HG03280 (cell line): ENCODE data around the gene STX8.
"Not testable (repeated sequence)": the region's sequence is repeated elsewhere in the genome, so short reads cannot be mapped to it uniquely, and the experiment has no call there.

ENCODE experiments used
- ATAC-seq: cut with Tn5 transposase; IDR thresholded peaks from one replicate; pipeline ENCODE4 v1.9.1; 2021; ENCODE audit warnings: mild to moderate bottlenecking, moderate library complexity; ENCODE audit not compliant: unreplicated experiment

STX8 gene

DNA sequence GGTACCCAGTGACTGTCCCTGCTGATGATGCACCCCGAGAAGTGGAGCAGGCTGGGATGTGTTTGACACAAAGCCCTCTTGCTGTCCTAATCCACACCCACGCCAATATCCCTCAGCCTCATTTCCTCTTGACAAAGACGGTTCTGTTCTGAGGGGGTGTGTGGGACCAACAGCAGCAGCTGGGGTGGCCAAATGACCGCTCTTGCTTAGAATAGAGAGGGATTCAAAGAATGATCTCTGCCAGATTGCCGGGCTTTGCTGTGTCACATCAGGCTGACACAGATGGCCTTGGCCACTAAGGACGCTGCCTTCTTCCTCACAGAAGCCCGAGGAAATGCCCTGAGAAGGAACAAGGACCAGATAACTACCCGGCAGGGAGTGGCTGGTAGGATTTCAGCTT lies 303.6 kb downstream of the STX8 start:
- no peak for ATAC-seq

DNA sequence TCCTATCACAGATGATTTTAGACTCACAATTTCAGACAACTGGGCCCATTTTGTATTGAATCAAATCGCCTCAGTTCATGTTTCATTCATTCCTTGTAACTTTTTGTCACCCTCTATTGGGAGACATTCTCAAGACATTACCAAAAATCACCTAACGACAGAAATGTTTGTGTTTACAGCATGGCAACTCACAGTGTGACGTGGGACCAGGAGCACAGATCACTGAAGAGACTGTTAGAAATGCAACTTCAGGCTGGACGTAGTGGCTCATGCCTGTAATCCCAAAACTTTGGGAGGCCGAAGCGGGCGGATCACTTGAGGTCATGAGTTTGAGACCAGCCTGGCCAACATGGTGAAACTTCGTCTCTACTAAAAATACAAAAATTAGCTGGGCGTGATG lies 304.7 kb downstream of the STX8 start:
- ATAC-seq: no peak

DNA sequence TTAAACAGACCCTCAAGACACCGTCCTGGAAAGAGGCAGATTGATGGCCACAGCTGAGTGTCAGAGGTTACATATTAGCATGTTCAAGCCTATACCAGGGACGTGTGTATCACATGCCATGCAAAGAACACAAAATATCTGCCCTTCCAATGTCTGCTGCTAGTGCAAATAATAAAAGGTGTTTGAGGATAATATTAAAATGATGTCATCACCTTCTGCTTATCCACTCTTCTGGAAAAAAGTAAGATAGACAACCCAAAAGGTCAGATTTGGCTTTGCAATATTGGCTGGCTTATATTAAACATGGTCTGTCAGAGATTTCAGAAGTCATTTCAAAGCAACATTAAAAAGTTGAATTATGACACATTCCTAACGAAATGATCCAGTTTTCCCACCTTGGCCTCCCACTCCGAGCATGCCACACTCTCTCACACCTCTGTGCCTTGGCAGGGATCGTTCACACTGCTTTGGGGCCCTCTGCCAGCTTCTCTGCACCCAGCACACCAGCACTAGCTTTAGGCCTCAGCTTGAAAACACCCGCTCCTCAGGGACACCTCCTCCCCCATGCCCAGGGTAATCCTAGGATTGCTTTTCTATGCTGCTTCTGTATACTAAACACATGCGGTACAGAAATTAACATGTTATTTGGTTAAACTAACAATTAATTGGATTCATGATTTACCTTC lies 306.1 kb downstream of the STX8 start:
- ATAC-seq: no peak

DNA sequence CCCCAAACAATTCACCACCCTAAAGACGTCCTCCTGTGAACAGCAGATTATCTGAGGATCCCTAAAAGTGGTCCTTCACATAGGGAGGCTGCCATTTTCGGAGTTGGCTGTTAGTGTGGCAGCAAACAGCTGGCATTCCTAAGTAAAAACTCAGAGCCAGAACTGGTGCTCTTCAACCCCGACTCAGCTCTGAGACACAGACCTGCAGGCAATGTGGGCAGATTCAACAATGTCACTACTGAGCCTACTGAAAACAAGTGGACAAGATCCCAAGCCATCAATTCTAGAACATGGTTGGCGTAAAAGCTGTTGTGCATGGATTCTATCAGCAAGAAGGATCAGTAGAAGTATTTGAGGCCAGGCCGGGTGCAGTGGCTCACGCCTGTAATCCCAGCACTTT lies 307.1 kb downstream of the STX8 start:
- no peak for ATAC-seq

DNA sequence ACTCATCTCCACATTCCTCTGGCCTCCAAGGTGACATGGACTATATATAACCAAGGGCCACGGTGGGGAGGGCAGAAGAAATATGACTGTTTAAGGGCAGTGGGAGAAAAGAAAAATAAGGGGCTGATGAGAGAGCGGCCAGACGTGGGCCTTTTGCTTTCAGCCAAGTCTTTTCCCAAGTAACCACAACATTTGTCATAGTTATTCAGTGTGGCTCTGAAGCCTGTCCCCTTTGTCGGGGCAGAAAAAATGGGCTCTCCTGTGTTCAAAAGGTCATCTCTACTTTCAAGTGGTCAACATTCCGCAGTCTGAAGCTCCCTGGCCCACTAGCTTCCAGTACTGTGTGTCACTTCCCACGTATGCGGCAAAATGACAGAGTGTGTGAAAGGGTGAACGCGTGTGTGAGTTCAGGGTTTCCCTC lies 308.9 kb downstream of the STX8 start:
- no peak for ATAC-seq

DNA sequence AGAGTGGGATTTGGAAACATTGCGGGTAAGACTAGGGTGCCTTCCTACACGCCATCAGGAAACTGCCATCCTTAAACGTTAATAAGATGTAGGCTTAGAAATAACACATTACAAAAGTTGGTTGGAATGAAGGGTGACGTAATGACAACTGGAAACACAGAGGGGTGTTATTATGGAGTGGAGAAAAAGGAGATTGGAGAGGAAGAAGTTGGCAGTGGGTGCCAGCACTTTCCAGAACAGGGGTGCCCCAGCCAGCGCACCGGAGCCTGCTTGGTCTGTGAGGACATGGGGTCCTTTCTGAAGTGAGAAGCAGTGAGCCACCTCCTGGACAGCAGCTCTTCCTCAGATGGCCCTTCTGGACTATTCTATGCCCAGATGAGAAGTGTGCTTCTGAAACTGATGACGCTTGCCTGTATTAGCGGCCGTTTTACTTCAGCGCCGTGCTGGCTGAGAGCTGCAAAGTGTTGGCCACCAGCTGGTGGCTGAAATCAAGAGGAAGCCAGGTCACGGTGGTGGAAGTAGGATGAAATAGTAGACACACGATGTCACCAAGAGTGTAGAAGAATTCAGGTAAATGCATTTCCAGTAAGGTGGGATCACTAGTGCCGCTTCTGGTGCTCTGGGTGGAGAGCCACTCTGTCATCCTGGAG lies 309.5 kb downstream of the STX8 start:
- ATAC-seq: no peak

DNA sequence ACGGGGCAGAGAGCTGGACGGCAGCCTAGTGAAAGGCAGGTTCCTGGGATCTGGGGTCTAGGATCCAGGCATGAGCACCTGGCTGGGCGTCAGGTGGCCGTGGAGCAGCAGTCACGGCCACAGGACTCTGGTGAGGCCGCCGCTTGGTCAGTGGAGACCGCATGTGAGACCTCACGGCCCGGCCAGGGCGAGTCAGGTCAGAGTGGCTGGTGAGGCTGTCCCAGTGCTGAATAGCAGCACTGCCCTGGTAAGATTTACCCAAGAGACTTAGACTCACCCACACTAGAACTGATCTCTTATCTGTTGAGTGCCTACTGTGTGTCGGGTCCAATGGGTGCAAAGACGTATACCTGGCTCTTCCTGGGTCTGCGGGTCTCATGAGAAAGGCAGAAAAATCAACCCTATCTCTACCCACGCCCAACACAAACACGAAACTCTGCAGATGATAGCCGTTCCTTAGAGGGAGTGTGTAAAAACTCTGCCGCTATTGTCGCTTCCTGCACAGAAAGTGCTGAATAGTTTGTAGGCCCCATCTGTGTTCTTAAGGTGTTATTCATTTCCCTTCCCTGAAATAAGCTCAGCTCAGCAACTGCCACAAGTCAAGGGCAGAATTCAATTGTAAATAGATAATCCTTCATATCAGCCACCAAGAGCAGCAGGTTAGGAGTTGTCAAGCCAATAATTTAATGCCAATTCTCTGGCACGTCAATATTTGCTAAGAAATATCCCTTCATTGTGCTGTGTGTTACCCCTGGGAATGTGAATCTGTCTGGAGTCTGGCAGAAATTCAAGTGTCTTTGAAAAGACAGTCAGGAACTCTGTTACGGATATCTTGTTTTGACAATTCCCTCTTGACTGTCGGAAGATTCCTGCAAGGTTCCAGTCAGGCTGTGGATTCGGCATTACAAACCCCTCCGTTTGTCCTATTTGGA lies 314.3 kb downstream of the STX8 start:
- no peak for ATAC-seq

DNA sequence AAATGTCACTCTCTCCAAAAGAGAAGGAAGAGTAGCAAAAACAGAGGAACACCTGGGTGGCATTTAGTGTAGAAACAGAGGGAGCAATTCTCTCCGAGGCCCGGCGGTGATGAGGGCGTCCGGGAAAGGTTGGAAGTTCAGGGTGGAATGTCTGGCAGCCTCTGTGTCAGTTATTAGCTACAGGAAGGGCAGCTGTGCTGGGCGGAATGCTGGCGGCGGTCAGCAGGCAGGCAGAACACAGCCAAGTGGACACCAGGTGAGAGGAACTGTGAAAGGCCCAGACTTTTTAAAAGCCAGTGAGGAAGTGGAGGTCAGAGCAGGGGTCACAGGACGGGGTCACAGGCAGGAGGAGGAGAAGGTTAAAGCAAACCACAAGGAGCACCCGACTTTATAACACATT lies 316.2 kb downstream of the STX8 start:
- no peak for ATAC-seq

DNA sequence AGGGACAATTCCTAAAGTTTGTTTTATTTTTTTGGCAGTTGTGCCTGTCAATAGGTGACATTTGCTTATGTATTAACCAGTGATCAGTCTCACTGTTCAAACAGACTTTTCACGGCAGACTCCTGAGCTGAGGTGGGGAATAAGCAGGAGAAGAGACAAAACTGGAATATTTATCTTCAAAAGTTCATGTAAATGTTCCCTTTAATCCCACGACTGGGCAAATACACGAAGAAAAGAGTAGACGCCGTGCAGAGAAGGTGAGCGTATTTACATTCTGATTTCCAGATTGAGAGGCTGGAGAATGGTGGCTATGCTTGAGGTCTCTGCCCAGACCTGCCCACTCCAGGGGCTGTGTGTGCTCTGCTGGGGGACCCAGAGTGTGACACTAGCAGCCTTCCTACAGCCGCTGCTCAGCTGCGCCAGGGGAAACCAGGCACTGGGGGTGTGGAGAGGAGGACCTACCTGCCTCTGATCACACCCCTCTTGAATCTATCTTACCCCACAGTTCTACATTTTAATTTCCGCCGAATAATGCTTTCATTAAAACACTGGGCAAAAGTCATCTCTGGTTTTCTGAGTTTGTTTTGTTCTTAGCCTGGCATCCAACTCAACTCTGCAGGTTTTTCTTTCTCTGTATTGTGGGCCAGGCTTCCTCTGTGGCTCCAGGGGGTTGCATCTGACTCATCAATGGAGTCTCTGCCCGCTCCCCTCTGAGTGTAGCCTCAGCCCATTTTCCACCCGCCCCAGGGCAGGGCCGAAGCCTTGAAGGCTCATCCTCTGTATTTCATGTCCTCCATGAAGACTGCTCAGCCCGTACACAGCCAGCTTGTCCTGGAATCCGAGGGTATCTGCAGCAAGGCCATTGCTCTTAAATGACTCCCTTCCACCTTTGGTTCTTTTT lies 317.3 kb downstream of the STX8 start:
- no peak for ATAC-seq

DNA sequence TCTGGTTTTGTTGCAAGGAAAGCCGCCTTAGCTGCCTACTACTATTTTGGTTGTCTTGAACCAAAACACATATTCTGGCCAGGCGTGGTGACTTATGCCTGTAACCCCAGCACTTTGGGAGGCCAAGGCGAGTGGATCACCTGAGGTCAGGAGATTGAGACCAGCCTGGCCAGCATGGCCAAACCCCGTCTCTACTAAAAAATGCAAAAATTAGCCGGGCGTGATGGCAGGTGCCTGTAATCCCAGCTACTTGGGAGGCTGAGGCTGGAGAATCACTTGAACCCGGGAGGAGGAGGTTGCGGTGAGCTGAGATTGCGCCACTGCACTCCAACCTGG lies 318.0 kb downstream of the STX8 start:
- ATAC-seq: not testable (repeated sequence)

DNA sequence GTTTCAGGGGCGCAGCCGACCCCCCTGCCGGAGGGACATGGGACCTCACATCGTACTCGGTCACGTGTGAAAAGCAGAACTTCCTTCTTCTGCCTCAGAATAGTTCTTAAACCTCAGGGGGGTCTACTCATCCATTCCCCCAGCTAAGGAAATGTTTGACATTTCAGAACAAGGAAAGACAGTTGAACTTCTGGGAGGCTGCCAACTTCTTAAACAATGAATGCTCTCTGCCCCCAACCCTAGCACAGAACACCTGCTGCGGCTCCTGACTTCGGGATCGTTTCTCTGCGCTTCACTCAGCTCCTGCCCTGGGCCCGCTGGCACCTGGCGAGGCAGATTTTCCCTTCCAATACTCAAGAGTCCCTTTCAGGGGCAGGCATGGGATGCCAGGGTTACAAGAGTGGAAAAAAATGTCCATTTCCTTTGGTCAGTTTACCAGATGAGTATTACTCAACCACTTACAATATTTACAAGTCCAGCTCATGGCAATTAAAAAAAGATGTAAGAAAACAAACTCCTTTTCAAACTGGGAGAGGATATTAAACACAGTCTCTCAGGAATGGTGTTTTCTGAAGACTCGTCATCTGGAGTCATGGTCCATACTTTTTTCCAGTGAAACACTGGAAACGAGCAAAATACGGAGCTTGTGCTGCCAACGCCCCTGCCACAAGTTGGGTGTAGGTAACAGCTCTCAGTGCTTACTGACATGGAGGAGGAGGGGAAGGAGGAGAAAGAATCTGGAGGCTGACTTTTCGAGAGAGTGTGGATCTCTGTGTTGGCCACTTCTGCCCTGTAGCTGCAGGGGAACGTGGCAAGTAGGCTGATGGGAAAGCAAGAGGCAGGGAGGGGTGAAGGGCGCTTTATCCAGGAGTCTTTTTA lies 318.6 kb downstream of the STX8 start:
- no peak for ATAC-seq

DNA sequence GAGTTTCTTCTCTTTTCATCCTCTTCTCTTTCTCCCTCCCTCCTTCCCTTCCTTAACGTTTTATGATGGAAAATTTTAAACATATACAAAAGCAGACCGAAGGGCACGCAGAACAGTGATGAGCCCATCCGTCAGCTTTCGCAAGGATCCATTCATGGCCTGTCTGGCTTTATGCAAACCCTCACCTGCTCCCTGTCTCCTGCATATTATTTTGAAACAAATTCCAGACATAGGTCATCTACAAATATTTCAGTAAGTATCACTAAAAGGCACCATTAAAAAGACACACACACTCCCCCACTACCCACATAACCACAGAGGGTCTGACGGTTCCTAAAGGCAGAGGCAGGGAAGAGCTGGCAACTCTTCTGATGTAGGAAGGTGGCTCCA lies 319.3 kb downstream of the STX8 start:
- no peak for ATAC-seq

DNA sequence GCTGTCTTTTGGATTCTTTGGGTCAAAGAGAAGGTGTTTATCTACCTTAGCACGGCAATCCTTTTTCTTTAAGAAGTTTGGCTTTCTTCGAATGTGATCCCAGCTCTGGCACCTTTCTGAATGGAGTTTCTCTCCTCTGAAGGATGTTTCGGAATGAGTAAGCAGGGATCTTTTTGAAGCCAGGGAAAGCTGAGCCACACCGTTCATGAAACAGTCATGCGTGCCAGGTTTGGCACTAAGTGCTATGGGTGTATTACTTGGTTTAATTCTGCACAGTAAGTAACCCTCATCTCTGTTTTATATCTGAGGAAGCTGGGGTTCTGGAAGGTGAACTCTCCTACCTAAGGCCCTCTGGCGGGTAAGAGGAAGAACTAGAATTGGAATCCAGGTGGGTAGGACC lies 319.8 kb downstream of the STX8 start:
- ATAC-seq: no peak

DNA sequence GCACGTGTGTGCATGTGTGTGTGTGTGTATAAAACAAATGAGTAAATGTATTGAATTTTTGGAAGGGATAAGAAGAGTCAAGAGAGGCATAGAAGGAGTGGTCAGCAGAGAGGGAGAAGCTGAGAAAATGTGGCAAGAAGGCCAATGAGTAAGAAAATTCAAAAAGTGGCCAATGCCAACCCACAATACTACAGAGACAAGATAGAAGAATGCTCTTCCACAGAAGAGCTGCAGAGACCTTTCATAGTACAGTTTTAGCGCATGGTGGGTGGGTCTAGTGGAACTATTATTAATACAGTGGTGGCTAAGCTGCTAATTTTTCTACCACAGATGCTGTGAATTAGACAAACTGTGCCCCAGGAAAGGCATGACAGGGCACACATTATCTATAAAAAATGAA lies 320.8 kb downstream of the STX8 start:
- ATAC-seq: no peak

DNA sequence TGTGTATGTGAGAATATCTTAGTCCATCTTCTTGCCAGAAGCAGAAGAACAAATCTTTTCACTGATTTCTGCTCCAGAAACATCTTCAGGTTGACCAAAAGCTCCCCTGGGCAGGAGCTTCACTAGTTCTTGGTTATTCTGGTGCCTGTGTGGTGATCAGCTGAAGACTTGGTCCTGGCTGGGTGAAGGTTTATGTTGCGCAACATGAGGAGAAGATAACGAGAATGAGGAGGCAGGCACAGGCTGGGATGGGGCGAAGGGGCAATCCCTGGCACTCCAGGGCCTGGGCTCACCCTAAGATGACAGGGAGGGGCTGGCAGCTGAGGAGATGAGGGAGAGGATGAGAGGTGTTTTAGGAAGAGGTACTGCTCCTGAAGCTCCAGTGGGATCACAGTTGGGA lies 322.3 kb downstream of the STX8 start:
- ATAC-seq: no peak

DNA sequence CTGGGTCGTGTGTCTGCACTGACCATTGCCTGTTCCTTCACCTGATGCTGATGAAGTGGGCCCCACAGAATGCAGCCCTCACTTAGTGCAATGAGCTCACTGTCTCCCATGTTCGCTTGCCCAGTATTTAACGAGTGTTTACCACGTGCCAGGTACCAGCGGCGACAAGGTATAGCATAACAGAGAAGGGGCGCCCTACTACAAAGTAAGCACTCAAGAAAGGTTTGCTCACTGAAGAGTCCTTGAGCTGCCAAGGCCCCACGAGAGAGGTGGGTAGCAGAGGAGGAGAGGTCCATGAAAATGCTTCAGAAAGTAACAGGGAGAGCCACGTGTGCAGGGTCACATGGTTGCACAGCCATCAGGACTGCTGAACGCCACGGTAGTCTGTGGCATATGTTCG lies 324.3 kb downstream of the STX8 start:
- ATAC-seq: no peak

DNA sequence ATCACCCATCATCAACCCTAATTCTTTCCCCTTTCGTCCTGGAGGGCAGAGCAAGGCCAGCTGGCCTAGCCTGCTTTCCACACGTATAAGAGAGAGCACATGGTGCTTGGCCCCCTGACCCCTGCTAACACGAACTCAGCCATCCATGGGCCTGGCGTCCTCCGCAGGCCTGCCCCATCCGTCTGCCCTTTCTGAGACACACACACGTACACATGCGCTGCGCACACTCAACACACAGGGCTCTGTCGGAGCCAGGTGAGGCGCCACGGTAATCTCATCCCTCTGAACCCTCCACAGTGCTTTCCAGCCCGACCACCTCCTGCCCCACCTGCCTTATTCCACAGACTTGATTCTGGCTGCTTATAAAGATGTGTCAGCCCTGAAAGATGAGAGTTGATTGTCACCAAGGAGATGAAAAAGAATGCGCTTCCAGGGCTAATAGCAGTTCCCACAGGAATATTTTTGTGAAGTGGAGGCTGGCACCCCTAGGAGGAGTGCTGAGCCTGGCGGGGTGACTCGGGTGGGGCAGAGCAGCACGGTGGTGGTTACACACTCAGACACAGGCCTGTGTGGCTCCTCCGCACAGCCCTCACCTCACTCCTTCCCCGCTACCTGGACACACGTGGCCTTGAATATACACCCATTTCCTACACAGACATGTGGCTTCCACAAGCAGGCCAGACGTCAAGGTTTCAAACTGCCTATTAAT lies 326.2 kb downstream of the STX8 start:
- no peak for ATAC-seq

DNA sequence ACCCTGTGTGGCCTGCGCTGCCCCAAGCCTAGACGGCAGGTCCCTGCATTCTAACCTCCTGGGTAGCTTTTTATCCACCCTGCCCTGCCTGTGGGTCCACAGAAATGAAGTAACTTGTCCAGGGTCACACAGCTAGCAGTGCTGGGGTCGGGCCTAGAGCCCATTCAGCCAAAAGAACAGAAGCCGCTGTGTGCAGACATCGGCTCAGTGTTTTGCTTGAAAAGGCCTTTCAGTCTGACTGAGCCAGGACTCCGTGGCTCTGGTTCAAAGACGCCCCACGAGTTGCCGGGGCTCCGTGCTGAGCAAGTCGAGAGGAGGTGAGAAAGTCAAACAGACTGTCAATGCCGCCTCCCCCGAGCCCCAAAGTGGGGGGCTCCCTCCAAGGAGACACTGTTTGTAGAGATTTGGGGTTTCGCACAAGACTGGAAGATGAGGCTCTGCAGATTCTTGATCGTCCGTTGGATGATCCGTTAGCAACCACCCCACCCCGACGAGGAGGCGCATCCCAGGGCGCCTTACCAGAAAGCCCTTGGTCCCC lies 328.1 kb downstream of the STX8 start:
- no peak for ATAC-seq
